HG02610 (cell line): Measurements from ENCODE around the gene CLEC16A.

Experiments used
- ATAC-seq: cut with Tn5 transposase; IDR thresholded peaks from one replicate; pipeline ENCODE4 v1.9.1; 2021; ENCODE audit warnings: mild to moderate bottlenecking, moderate library complexity; ENCODE audit not compliant: unreplicated experiment

The CLEC16A gene

DNA sequence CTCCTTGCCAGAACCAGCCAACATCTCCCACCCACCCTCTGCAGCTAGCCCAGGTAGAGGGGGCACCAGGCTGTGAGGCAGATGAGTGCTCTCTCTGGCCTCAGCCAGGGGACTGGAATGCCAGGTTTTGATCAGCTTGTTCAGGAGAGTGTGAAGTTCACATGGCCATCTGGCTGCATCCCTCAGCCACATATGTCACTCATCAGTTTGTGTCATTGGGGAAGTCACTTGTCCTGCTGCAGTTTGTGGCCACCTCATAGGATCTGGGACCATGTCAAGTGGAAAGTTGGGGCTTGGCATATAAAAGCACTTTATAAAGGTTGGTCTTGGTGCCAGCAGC is 164.1 kb downstream of the CLEC16A start:
- no peak for ATAC-seq

DNA sequence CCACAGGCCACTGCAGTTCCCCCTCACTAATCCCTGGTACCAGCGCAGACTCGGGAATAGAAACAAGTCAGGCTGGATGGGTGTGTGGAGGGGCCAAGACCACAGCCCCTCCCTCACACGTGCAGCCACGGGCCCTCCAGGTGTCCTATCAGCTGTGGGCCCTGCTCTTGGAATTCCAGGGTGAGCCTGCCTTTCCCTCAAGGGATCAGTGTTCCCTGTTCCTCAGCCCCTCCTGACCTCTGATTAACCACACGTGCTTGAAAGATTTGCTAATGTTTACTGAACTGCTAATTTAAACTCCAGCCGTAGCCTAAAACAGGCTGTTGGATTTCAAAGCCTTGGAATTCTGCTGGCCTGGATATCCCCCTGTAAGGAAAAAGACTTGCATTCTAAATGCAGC is 165.2 kb downstream of the CLEC16A start:
- ATAC-seq, result no peak

DNA sequence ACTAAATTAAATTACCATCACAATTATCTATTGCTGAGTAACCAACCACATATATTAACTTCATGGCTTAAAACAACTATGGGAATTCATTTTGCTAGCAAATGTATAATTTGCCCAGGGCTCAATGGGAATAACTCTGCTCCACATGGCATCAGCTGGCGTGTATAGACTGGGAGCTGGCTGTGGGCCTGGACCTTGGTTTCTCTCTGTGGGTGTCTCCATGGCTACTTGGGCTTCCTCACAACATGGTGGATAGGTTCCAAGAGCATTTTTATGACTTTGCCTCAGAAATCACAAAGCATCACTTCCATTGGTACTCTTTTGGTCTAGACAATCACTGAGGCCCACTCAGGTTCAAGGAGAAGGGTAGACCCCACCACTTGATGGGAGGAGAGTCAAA is 166.8 kb downstream of the CLEC16A start:
- no peak for ATAC-seq

DNA sequence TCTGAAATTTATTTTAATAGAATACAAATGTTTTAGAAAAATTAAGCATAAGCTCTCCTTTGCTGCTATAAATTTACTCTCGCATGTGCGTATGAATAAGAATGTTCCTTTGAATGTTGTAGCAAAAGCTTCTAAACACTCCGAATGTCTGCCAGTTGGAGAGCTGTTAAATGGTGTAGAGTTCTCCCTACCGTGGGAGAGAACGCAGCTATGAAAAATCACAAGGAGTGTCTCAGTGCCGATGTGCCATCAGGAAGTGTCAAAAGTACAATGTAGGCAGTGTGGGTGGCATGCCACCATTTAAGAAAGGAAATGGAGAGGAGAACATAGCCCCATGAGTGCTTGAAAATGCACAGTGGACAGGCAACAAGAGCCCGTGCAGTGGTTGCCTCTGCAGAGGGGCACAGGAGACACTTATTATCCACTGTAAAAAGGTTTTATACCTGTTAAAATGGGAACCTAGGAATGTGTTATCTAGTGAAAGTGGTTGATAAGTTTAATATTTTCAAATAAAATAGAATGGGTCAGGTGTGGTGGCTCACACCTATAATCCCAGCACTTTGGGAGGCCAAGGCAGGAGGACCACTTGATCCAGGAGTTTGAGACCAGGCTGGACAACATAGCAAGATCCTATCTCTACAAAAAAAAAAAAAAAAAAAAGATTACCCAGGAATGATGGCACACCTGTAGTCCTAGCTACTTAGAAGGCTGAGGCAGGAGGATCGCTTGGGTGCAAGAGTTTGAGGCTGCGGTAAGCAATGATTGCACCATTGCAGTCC is 167.7 kb downstream of the CLEC16A start:
- no peak for ATAC-seq

DNA sequence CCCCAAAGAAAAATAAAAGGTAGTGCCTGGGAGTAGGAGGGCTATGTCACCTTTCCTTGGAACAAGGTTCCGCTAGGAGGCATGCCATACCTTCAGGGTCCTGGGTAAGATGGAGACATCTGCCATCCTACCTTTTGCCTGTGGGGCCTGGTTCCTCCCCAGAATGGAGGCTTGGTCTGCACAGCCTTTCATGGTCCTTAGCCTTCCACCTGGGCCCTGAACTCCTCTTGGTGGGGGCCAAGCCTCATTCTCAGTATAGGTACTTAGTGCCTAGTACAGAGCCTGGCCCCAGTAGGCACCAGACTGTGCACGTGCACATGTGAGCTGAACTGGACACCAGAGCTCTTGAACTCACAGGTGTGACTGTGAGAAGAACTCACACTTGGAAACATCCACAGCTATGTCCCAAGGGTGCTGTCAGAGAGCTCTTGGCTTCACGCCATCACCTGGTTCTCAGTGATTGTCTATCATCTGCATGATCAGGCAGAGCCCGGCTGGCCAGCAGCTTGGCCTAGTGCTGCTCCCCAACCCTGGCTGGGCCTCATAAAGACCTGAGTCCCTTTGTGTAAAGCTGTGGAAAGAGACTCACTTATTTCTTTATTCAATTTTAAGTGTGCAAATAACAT is 168.5 kb downstream of the CLEC16A start:
- no peak for ATAC-seq

DNA sequence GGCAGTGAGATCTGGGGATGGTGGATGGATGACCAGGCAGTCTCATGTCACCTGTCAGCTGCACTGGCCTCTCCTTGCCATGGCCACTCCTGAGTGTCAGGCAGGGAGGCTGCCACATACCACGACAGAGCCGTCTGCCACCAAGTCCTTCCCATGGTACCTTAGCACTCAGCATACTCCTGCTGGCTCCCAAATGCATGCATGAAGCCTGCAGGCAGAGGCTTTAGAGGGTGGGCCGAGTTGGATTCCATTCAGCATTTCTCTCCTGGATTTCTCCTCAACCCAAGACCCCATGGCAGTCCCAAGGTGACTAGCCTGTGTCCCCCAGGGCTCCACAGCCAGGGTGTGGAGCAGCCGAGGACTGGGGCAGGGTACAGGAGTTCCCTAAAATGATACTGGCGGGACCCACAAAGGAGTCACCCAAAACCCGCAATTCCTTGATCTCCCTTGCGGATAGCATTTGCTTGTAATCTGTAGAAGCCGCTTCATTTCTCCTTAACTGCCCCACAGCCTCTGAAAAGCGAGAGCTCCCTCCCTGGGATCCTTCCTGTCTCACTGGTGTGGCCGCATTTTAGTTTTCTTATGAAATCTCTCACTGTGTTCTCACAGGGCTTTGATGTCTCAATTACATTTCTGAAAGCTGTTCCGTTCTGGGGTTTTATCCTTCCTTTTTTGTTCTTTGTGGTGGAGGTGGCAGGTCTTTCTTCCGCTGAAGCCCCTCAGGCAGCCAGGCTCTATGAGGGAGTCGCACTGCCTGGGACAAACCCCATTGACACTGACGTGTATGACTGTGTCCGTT is 170.2 kb downstream of the CLEC16A start:
- ATAC-seq, result peak; percentile 48

DNA sequence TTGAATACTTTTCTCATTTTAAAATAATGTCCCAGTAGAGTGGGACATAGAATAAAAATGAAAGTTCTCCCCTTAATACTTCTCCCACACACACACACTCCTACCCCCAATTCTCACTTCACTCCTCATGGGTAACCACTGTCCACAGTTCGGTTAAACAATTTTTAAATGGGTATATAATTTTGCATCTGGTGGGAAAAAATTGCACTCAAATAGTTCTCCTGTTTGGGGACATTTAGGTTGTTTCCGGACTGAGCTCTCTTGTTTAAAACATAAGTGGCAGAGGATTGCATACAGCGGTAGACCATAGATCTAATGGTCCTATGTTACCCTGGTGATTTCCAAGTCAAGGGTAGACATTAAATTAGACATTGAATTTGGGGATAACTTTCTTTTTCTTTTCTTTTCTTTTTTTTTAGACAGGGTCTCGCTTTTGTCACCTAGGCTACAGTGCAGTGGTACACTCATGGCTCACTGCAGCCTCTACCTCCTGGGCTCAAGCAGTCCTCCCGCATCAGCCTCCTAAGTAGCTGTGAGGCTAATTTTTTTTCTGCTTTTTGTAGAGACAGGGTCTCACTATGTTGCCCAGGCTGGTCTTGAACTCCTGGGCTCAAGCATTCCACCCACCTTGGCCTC is 173.3 kb downstream of the CLEC16A start:
- peak; percentile 47 for ATAC-seq

DNA sequence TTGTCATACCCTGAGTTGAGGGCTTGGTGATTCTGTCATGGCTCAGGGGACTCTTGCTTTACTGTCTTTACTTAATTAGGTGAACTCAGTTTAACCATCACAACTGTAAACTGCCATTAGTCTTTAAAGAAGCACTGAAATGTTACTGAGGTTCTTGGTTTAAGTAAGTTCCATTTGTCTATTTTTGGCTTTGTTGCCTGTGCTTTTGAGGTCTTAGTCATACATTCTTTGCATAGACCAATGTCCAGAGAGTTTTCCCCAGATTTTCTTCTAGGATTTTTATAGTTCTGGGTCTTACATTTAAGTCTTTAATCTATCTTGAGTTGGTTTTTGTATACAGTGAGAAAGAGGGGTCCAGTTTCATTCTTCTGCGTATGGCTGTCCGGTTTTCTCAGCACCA is 174.1 kb downstream of the CLEC16A start:
- no peak for ATAC-seq

DNA sequence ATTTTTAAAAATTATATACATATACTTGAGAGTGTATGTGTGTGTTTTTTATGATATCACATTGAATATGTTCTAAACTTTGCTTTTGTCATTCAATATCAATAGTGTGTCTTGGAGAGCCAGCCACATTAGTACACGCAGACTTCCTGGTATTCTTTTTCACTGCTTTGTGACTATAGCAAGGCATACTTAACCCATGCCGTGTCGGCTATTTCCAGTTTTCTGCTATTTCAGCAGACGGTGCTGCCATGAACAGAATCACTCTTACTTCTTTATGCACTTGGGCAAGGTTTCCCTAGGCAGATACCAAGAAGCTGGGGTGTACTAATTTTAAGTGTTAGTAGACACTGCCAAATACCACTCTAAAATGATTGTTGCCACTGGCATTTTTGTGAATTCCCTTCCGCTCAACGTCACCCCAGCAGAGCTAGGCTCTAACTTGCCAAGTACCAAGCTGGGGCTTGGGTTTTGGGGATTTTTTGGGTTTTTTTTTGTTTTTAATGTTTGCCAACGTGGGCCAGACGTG is 176.8 kb downstream of the CLEC16A start:
- no peak for ATAC-seq

DNA sequence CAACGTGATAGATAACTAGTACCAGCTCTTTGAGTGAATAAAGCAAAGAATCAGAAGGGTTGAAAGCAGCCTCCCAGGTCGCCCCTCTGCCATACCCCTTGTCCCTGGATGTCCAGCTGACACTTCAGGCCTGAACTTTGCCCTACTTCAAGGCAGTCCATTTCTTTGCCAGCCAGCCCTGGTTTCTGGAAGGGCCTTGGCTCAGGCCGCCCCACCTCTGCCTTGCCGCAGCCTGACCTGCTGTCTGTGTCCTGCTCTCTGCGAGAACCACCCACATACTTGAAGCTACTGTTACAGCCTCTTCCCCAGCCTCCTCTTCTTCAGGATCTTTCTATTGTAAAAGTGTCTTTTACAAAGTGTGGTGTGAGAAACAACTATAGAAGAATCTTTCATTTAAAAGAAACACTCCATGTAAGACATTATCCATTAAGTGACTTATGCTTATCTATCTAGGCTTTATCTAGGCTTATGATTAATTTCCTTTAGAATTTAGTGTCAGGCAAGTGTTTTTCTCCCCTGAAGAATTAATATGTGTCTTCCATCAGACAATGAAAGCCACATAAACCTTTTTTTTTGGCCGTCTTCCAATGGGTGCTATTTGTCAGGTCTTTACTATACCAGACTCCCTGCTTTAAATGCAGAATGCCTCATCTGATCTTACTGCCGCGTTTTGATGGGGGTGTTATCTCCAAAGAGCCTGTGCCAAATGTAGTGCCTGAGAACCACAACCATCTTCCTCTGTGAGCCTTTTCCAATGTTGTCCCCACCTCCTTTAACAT is 177.7 kb downstream of the CLEC16A start:
- ATAC-seq, result no peak

DNA sequence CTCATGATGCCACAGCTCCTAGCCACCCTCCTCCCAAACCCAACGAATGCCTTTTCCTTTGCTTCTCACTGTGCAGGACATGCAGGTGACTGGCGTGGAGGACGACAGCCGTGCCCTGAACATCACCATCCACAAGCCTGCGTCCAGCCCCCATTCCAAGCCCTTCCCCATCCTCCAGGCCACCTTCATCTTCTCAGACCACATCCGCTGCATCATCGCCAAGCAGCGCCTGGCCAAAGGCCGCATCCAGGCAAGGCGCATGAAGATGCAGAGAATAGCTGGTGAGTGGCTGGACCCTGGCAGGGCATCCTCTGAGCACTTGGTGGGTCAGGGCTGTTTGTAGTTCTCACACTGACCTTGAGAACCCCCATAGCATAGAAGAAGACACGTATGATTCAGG is 179.3 kb downstream of the CLEC16A start:
- ATAC-seq, result no peak

DNA sequence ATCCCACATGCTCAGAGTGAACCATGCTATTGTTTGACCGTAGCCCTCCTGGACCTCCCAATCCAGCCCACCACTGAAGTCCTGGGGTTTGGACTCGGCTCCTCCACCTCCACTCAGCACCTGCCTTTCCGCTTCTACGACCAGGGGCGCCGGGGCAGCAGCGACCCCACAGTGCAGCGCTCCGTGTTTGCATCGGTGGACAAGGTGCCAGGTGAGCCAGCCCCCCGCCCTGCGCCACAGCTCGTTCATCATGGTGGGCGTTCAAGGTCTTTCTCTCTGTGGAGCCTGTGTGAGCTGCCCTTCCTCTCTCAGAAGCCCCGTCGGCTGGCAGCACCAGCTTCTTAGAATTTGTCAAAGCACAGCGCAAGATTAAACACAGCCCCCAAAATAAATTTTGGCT is 181.6 kb downstream of the CLEC16A start:
- ATAC-seq, result no peak

DNA sequence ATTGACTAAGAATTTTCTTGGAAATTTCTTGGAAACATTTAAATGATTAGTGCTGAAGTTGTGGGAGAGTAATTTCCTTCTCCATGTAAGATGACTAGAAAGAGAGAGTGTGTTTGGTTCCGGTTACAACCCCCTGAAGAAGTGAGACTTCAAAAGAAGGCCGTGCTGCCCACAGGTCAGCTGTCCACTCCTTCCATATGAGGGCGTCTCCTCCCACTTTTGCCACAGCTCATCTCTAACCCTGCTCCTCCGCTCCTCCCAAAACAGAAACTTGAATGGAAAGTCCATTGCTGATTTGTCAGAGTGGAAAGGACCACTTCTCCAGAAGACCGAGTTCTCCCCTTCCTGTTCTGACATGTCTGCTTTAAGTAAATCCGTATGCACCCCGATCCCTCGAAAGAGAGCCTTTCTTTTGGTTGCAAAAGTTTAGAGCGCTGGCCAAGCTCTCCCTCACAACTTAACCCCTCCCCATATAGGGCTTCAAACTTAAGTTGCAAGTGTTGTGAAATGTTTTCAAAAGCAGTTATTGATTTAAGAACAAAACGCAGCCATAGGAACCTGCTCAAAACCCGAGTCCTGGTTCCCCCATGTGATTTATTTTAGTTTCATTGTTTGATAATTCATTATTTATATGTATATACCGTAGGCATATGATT is 182.2 kb downstream of the CLEC16A start:
- ATAC-seq, result no peak

DNA sequence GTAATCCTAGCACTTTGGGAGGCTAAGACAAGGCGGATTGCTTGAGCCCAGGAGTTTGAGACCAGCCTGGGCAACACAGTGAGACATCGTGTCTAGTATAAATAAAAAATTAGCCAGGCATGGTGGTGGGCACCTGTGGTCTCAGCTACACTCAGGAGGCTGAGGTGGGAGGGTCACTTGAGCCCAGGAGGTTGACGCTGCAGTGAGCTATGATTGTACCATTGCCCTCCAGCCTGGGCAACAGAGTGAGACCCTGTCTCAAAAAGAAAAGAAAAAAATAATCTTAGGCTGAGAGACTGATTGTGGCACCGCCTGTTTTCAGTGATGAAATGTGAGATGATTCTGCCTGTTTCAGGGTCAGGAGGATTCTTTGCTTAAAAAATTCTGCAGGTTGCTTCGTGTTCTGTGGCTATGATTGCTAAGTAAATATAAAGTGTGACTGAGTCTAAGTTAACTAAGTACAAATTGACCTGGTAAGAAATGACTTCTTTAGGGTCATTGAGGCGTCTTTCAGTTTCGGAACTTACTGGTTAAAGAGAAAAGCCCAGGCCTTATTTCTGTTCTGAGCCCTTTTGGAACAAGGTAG is 183.3 kb downstream of the CLEC16A start:
- no peak for ATAC-seq

DNA sequence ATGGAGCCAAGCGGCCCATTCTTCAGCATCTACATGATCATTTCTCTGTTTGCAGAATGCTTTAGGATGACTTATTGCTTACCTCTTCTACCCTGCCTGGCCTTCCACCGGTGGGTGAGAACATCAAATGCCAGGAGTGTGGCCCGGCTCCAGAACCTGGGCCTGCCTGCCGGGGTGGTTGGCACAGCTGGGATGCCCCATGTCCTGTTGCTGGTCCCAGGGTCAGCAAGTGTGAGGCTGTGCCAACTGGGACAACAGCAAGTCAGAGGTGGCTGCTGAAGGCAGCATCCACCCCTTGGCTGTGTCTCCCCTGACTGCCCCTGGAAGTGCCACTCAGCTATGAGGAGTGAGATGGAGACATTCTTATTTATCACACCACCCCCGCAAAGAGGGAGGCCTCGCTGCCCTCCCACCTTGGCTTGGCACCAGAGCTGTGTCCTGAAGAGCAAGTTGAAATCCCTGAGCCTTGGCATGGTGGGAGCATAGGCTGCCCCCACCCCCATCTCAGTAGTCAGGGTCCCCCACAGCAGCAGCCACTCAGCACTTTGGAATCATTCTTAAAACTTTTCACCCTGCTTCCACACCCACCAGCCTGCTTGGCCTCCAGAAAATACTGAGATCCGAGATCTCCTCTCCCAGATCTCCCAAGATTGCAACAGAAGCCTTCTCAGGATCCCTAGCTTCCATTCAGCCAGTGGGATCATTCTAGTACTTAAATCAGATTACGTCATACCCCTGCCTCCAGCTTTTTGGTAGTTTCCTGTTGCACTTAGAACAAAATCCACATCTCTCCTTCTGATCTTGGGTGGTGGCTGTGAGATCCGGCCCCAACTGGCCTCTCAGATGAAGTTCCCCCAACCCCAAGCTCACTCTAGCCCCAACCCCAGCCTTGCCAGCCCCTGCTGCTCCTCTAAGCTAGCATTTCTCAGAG is 184.1 kb downstream of the CLEC16A start:
- ATAC-seq, result no peak

DNA sequence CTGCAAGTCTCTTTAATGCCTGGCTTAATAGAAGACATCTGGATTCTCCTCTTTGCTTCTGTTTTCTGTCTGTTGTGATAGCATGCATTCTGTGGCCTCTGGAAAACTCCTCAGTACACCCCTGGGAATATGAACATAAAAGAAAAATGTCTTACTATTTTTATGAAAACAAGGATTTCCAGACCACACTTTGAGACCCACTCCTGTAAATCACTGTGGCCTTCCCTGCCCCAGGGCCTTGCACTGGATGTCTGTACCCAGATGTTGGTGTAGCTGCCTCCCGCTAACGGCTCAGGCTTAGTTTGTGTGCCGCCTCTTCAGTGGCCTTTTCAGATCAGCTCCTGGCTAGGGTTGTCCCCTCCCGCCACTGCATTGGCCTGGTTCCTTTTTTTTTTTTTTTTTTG is 185.0 kb downstream of the CLEC16A start:
- no peak for ATAC-seq

DNA sequence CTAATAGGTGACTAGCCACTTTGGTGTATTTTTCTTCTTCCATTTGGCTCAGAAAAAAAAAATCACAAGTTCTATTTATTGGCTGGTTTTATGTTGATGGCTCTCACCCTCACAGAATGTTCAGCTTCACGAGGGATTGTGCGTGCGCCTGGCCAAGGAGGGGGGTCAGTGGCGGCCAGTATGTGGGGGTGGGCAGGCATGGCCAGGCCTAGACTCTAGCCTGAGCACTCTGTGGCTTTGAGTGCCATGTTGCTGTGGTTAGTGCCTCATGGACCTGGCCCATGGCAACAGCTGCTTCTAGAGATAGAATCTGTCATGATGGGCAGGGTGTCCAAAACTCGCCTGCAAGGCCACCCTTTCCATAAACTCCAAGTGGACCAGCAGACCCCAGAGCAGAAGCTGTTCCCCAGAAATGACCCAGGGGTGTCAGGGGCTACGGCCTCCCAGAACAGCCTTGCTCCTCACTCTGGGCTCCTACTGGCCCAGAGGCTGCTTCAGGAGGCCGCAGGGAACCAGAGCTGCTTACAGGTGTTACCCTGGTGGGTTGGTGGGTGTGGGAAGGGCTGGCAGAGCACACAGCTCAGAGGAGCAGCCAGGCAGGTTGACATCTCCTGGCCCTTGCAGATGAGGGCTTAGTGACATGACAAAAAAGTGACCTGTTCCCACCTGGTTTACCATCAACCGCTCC is 186.8 kb downstream of the CLEC16A start:
- ATAC-seq, result no peak

DNA sequence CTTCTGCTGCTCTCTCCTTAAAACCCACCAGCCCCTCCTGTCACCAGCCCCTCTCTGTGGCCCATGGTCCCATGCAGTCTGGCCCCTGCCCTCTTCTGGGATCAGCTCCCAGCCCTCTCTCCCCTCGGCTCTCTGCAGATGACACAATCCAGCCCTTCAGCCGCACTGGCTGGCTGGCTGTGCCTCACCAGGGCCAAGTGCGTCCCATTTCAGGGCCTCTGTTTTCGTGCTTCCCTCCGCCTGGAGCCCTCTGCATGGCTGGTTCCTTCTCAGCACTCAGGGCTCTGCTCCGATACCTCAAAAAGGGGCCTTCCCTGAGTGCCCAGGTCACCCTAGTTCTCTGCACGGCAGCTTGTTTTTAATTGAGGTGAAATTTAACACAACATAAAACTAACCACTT is 187.3 kb downstream of the CLEC16A start:
- ATAC-seq, result no peak
